HG02938 (cell line): ENCODE results near the gene GOLGA6D.
"Not testable (repeated sequence)": the region's sequence is repeated elsewhere in the genome, so short reads cannot be mapped to it uniquely, and the experiment has no call there.

ENCODE experiments used
- ATAC-seq: cut with Tn5 transposase; IDR thresholded peaks from one replicate; pipeline ENCODE4 v1.9.1; 2021; ENCODE audit warnings: mild to moderate bottlenecking, moderate library complexity; ENCODE audit not compliant: unreplicated experiment

The GOLGA6D gene

GRCh38 chr15:75275617-75276016, 7.0 kb upstream of the GOLGA6D start:
- ATAC-seq, result not testable (repeated sequence)

- ATAC-seq, result not testable (repeated sequence)
Observed at GRCh38 chr15:75278497-75278896, 4.1 kb upstream of the GOLGA6D start.

GRCh38 chr15:75284152-75284551, 1.5 kb downstream of the GOLGA6D start:
- ATAC-seq, result not testable (repeated sequence)

DNA sequence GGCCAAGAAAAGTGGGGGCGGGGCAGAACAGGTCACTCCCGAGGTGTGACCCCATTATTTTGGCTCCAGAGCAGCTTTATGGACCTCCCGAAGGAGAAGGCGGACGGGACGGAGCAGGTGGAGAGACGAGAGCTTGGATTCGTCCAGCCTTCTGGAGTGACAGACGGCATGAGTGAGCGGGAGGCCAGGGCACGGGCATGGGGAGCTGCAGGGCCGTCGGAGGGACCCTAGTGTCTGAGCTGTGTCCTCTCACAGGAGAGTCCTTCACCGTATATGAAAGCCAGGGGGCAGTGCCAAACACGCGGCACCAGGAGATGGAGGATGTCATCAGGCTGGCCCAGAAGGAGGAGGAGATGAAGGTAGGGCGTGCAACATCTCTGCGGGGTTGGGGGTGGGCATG, 11.0 kb downstream of the GOLGA6D start:
- not testable (repeated sequence) for ATAC-seq

GRCh38 chr15:75298541-75299310, 16.1 kb downstream of the GOLGA6D start:
- ATAC-seq, result not testable (repeated sequence)

DNA sequence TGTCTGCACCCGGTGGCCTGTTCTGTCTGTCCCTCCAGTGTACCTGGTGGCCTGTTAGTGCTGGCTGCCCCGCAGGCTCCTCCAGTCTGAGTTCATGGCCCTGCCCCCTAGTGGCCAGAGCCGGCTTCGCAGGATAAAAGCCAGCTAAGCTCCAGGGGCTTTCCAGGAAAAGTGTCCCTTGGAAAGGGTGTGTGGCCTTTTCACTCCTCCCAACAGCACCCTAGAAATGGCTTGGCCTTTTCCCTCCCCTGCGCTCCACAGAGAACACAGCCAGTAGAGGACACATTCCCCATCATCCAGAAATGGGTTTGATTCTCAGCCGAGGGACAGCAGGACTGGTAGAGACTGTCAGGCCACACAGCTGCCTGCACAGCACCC, 16.7 kb downstream of the GOLGA6D start:
- not testable (repeated sequence) for ATAC-seq

DNA sequence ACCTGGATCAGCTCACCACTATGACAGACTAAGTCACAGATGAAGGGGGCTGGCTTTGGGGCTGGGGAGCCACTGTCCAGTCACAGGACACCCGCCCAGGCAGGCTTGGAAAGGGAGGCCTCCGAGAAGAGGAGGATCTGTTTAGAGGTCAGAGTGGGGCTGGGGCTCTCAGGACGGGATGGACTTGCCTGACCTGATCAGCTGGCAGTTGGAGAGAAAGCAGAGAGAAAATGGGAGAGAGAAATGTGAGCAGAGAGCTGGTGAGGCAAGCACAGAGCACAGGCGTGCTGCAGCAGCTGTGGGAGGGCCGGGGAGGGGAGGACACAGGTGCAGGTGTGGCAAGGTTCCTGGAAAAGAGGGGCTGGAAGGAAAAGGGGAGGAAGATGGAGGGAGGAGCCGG, 17.4 kb downstream of the GOLGA6D start:
- not testable (repeated sequence) for ATAC-seq

DNA sequence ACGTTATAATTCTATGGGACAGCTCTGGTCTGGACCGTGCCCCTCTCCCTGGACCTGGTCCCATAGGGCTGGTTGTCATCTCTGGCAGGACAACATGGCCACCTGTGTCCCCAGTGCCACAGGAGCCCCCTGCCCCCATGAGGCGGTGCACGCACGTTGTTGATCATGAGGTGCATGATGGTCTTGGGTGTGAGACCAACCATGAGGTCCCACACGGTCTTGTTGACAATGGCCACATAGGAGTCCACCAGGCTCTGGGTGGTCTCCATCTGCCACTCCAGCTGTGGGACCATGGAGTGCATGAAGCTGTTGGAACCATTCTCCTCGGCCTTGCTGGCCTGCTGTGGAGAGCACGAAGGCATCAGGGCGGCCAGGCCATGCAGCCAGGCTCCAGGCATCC, 19.7 kb downstream of the GOLGA6D start:
- ATAC-seq, result no peak

GRCh38 chr15:75302753-75303152, 20.1 kb downstream of the GOLGA6D start:
- not testable (repeated sequence) for ATAC-seq

GRCh38 chr15:75306188-75306587, 23.6 kb downstream of the GOLGA6D start:
- no peak for ATAC-seq

GRCh38 chr15:75307778-75308390, 25.2 kb downstream of the GOLGA6D start:
- no peak for ATAC-seq

GRCh38 chr15:75309711-75310110, 27.1 kb downstream of the GOLGA6D start:
- no peak for ATAC-seq

DNA sequence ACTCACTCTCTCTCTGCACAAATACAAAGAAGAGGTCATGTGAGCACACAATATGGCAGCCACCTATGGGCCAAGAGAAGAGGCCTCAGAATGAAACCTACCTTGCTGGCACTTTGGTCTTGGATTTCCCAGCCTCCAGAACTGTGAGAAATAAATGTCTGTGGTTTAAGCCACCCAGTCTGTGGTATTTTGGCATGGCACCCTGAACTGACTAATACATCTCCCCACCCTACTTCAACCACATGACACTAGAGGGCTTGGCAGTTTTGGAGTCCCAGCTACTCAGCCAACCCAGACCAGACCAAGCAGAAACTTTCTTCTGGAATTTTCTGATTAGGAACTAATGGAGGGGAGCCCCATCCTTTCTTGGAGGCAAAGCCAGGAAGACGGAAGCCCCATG, 29.9 kb downstream of the GOLGA6D start:
- not testable (repeated sequence) for ATAC-seq

- ATAC-seq, result no peak
Observed at GRCh38 chr15:75313116-75313845, 30.6 kb downstream of the GOLGA6D start.

DNA sequence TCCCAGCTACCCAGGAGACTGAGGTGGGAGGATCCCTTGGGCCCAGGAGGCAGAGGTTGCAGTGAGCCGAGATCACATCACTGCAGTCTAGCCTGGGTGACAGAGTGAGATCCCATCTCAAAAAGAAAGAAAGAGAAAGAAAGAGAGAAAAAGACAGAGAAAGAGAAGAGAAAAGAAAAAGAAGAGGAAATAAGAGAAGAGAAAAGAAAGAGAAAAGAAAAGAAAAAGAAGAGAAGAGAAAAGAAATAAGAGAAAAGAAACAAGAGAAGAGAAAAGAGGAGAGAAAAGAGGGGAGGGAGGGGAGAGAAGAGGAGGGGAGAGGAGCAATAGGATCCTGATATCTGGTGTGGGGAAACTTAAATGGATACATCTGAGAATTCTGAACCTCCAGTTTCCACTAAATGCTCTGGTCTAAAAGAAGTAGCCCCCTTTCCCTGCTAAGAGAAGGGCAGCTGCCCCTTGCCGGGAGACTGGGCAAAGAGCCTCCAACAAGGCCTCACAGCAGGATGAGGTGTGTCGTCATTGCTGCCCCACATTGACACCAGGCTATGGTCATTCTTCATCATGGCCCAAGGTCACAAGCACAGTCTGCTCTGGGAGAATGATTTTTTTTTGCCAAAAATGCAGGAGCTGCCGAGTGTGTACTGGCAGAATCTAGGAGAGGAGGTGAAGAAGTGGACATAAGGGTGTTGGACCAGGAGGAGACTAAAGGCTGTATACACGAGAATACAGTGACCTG, 32.1 kb downstream of the GOLGA6D start:
- no peak for ATAC-seq

DNA sequence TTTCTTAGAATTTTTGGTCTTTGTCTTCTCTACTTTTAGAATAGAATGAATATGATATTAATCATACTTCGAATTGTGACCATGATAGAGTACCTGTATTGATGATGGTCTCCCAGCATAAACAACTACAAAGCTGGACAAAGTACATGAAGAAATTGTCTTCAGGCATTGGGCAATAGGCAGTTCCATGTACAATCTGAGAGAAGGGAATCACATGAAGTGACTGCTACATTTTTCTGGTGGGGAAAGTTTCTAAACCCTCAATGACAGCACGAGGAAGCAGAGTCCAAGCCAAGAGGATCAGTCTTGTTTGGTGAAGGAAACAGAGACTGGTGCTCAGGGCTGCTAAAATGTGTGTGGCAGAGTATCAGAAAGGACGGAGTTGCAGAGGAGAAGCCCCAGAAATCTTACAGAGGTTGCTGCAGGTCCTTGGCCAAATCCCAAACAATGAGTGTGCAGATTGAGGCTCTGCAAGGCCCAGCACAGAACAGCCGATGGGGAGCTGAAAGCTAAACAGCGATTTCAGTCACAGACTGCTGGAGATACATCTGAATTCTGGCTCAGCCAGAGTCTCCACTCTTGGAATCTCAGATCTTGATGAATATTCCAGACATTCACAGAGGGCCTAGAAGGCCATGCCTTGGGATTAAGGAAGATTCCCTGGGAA, 36.7 kb downstream of the GOLGA6D start:
- ATAC-seq, result not testable (repeated sequence)

- no peak for ATAC-seq
Observed at GRCh38 chr15:75321711-75322110, 39.1 kb downstream of the GOLGA6D start.

- ATAC-seq, result no peak
Observed at GRCh38 chr15:75325922-75326321, 43.3 kb downstream of the GOLGA6D start.

DNA sequence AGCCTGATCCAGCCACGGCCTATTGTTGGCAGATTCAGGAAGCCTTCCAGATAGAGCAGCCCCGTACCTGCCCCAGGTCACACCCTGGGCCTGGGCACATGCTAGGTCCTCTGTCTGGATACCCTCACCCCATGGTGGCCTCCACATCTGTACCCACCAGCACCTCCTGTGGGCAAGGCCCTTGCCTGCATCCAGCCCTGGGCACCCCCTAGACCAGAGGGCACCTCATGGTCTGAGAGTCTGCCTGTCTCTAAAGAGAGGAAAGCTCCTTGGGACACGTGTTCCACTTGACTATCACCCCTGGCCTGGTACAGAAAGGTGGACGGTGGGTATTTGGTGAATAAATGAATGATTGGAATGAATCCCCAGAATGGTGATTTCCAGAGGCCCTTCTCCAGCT, 44.4 kb downstream of the GOLGA6D start:
- ATAC-seq, result no peak

- ATAC-seq, result no peak
Observed at GRCh38 chr15:75327491-75327890, 44.9 kb downstream of the GOLGA6D start.
